MM.1S (cell line): Measurements from ENCODE around the gene NBDY.
"Not testable (repeated sequence)": the region's sequence is repeated elsewhere in the genome, so short reads cannot be mapped to it uniquely, and the experiment has no call there.

Source experiments
- DNase-seq: peaks from one replicate; pipeline ENCODE4 v3.0.0-alpha.2; 2015
- H2AFZ ChIP-seq: fragments of 300-600 bp; sonication (generic); 2 replicates; pipeline ENCODE4 v1.6.0; 2016; ENCODE audit warnings: antibody characterized with exemption, low read length
- H3F3A ChIP-seq: fragments of 300-600 bp; sonication (generic); 2 replicates; pipeline ENCODE4 v1.6.1; 2016; ENCODE audit warnings: mild to moderate bottlenecking, antibody characterized with exemption, low read length, moderate library complexity, mixed read lengths; ENCODE audit not compliant: insufficient read depth
- H3K27ac ChIP-seq: fragments of 300-600 bp; sonication (generic); 2 replicates; pipeline ENCODE4 v1.5.1; 2016; ENCODE audit warnings: mild to moderate bottlenecking, low read length
- H3K27me3 ChIP-seq: fragments of 300-600 bp; sonication (generic); replicated peaks from 2 replicates; pipeline ENCODE4 v1.6.0; 2016; ENCODE audit warnings: low read length; ENCODE audit not compliant: insufficient read depth
- H3K36me3 ChIP-seq: fragments of 300-600 bp; sonication (generic); replicated peaks from 2 replicates; pipeline ENCODE4 v1.6.1; 2016; ENCODE audit warnings: mild to moderate bottlenecking, low read length, mixed read lengths; ENCODE audit not compliant: insufficient read depth
- H3K4me1 ChIP-seq: fragments of 300-600 bp; sonication (generic); 2 replicates; pipeline ENCODE4 v1.6.1; 2016; ENCODE audit warnings: low read length, mixed read lengths
- H3K4me2 ChIP-seq: fragments of 300-600 bp; sonication (generic); 2 replicates; pipeline ENCODE4 v1.6.0; 2016; ENCODE audit warnings: low read depth, low read length
- H3K4me3 ChIP-seq: fragments of 300-600 bp; sonication (generic); 2 replicates; pipeline ENCODE4 v1.5.1; 2016; ENCODE audit warnings: low read length, mixed read lengths
- H3K79me2 ChIP-seq: fragments of 300-600 bp; sonication (generic); 2 replicates; pipeline ENCODE4 v1.6.1; 2016; ENCODE audit warnings: mixed run types, low read length, mixed read lengths
- H3K9ac ChIP-seq: fragments of 300-600 bp; sonication (generic); 2 replicates; pipeline ENCODE4 v1.6.1; 2016; ENCODE audit warnings: low read length, mixed read lengths
- H3K9me2 ChIP-seq: fragments of 300-600 bp; sonication (generic); replicated peaks from 2 replicates; pipeline ENCODE4 v1.6.1; 2016; ENCODE audit warnings: mild to moderate bottlenecking, low read length, mixed read lengths; ENCODE audit not compliant: insufficient read depth
- H3K9me3 ChIP-seq: fragments of 300-600 bp; sonication (generic); replicated peaks from 2 replicates; pipeline ENCODE4 v1.6.1; 2016; ENCODE audit warnings: mild to moderate bottlenecking, low read length, mixed read lengths; ENCODE audit not compliant: insufficient read depth
- H4K20me1 ChIP-seq: fragments of 300-600 bp; sonication (generic); 2 replicates; pipeline ENCODE4 v1.6.1; 2016; ENCODE audit warnings: mild to moderate bottlenecking, low read length, moderate library complexity, mixed read lengths; ENCODE audit not compliant: insufficient read depth
- EZH2 ChIP-seq: fragments of 300-600 bp; sonication (generic); optimal IDR thresholded peaks from 2 replicates; pipeline ENCODE3; 2017; ENCODE audit warnings: low read depth, mild to moderate bottlenecking, antibody characterized with exemption, low read length, mixed read lengths
- EZH2phosphoT487 ChIP-seq: fragments of 300-600 bp; sonication (generic); IDR thresholded peaks from 2 replicates; pipeline ENCODE4 v1.6.1; 2018; ENCODE audit warnings: antibody characterized with exemption, low read length
- TF ChIP-seq, protein P1 (sequence below): fragments of 300-600 bp; sonication (generic); IDR thresholded peaks from 2 replicates; pipeline ENCODE4 v1.5.1; 2016; ENCODE audit warnings: antibody characterized with exemption, low read length, mixed read lengths

NBDY gene

DNA sequence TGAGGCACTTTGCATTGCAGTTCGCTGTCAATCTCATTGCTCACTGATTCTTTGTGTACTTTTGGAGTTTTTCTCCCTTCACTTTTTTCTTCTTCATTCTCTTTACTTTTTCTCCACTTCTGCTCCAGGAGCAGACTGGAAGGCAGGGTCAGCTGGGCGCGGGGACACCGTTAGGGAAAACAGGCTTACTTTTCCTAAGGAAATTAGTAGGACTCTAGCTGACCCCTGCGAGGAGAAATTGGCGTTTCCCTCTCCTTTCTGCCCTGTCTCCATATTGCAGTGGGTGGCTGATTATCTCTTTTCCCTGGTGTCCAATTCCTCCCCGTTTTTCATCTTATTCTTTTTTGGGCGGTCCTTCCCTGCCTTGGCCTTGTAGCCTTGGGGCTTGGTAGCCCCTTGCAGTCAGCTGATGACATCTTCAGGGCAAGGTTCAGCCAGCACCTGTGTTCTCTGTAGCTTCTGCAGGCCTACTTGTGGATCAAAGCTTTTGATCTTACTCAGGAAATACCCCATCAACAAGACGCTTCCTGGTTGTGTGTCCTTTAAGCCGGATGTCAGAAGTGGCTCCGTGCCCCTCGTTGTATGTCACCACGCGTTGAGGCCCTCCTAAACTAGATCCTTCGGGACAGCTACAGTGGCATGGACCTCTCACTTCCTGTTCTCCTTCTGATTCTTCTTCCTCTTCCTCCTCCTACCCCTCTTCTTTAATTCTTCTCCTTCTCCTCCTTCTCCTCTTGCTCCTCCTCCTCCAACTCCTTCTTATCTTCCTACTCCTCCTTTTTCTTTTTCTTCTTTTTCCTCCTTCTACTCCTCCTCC, 36.1 kb downstream of the NBDY start:
- Histone ChIP-seq H3K4me3 (peak overlapping the region; percentile 52), H3K9me3 (no peaks in the 10 kb centered on the region), H3K27ac (peak overlapping the region; percentile 90), H3K4me1 (peaks cover 29% of the 10 kb centered on the region), H3K27me3 (no peaks in the 10 kb centered on the region), H3F3A (peaks cover 30% of the 10 kb centered on the region), H2AFZ (peak overlapping the region; percentile 73), H3K4me2 (peak overlapping the region; percentile 86), H4K20me1 (no peaks in the 10 kb centered on the region), H3K9ac (peak overlapping the region; percentile 86), H3K79me2 (peaks cover 23% of the 10 kb centered on the region), H3K9me2 (no peaks in the 10 kb centered on the region), H3K36me3 (no peaks in the 10 kb centered on the region)
- DNase-seq: peak; percentile 64
- TF ChIP-seq EZH2phosphoT487: no peak

DNA sequence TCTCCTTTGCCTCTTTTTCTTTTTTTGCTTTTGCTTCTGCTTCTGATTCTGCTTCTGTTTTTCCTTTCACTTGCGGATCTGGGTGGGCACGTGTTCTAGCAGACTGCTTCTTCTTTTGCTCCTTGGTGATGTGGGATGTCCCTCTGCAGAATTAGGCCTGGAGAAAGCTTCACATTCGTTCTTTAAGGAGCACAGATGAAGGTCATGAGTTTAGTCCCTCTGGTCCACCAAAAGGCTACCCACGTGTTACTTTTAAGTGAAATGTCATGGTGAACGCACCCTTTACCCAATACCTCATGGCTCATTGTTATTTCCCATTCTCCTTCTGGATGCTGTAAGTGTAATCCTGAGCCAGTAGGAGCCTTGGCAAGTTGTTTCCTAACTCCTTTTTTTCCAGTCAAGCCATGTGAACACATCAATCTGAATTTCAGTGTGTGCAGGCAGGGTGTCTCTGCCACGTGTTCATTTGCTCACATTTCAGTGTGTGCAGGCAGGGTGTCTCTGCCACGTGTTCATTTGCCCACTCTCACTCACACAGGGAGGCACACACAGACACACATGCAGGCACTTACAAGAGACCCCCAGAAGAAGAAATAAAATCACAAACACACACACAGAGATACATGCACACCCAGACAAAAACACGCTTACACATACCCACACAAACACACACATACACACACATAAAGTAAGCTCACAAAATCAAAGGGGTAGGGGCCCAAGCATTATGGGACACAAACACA, 36.9 kb downstream of the NBDY start:
- no peaks in the 10 kb centered on the region for H3K9me3 ChIP-seq
- H3K36me3 ChIP-seq: no peaks in the 10 kb centered on the region
- H4K20me1 ChIP-seq: no peaks in the 10 kb centered on the region
- H3K4me1 ChIP-seq: peaks cover 29% of the 10 kb centered on the region
- H3K4me2 ChIP-seq: peak overlapping the region; percentile 86
- peaks cover 30% of the 10 kb centered on the region for H3F3A ChIP-seq
- no peaks in the 10 kb centered on the region for H3K9me2 ChIP-seq
- peak; percentile 25 for DNase-seq
- TF ChIP-seq EZH2phosphoT487 (no peak), EZH2 (no peak)
- TF ChIP-seq, protein P1, sequence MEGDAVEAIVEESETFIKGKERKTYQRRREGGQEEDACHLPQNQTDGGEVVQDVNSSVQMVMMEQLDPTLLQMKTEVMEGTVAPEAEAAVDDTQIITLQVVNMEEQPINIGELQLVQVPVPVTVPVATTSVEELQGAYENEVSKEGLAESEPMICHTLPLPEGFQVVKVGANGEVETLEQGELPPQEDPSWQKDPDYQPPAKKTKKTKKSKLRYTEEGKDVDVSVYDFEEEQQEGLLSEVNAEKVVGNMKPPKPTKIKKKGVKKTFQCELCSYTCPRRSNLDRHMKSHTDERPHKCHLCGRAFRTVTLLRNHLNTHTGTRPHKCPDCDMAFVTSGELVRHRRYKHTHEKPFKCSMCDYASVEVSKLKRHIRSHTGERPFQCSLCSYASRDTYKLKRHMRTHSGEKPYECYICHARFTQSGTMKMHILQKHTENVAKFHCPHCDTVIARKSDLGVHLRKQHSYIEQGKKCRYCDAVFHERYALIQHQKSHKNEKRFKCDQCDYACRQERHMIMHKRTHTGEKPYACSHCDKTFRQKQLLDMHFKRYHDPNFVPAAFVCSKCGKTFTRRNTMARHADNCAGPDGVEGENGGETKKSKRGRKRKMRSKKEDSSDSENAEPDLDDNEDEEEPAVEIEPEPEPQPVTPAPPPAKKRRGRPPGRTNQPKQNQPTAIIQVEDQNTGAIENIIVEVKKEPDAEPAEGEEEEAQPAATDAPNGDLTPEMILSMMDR: no peak
- peak overlapping the region; percentile 90; the same call in 1 of the 2 replicates for H3K27ac ChIP-seq
- peaks cover 23% of the 10 kb centered on the region for H3K79me2 ChIP-seq
- H3K27me3 ChIP-seq: no peaks in the 10 kb centered on the region
- H3K4me3 ChIP-seq: peak overlapping the region; percentile 52
- peak overlapping the region; percentile 73 for H2AFZ ChIP-seq
- H3K9ac ChIP-seq: peak overlapping the region; percentile 86

DNA sequence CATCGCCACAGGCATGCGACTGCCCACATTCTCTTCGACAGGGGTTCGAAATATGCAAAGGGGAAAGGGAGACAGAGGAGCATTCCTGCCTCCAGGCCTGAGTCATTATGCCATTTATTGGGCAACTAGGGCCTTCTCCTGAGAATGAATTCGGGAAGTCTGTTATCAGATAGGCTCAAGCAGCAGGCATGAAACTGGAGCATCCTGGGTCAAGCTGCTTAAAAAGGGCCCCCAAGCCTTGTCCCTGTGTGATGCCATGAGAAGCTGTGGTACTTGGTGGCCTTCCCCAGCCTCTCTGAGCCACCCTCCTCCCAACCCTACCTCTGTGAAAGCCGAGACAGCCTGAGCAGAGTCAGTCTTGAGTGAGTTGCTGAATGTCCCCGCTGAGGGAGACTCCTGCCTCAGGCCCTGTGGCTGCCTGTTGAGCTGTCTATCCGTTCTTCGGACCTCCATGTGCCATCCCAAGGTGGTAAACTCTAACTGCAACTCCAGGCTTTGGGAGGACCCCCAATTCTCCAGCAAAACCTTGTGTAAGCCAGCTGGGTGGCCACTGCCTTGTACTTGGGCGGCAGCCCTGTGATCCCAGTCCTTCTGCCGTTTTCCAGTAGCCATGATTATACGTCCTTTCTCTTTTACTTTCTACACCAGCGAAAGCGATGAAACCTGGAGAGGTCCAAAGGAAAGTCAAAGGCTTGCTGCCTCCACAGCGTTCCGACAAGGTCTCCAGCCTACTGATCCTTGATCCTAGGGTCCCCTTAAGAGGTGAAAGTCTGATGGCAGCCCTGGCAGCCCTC, 37.7 kb downstream of the NBDY start:
- Histone ChIP-seq H3K4me1 (peaks cover 29% of the 10 kb centered on the region), H3K9me3 (no peaks in the 10 kb centered on the region), H2AFZ (peak overlapping the region; percentile 73; the same call in 1 of the 2 replicates), H3K4me3 (peak overlapping the region; percentile 52), H3K27ac (peak overlapping the region; percentile 90; the same call in 1 of the 2 replicates), H3K4me2 (peak overlapping the region; percentile 86), H3K79me2 (peaks cover 23% of the 10 kb centered on the region), H3K36me3 (no peaks in the 10 kb centered on the region), H3K9me2 (no peaks in the 10 kb centered on the region), H4K20me1 (no peaks in the 10 kb centered on the region), H3K9ac (peak overlapping the region; percentile 86), H3K27me3 (no peaks in the 10 kb centered on the region), H3F3A (peaks cover 30% of the 10 kb centered on the region)
- peak; percentile 24 for DNase-seq
- TF ChIP-seq, protein P1: no peak
- TF ChIP-seq EZH2phosphoT487 (no peak), EZH2 (no peak)

DNA sequence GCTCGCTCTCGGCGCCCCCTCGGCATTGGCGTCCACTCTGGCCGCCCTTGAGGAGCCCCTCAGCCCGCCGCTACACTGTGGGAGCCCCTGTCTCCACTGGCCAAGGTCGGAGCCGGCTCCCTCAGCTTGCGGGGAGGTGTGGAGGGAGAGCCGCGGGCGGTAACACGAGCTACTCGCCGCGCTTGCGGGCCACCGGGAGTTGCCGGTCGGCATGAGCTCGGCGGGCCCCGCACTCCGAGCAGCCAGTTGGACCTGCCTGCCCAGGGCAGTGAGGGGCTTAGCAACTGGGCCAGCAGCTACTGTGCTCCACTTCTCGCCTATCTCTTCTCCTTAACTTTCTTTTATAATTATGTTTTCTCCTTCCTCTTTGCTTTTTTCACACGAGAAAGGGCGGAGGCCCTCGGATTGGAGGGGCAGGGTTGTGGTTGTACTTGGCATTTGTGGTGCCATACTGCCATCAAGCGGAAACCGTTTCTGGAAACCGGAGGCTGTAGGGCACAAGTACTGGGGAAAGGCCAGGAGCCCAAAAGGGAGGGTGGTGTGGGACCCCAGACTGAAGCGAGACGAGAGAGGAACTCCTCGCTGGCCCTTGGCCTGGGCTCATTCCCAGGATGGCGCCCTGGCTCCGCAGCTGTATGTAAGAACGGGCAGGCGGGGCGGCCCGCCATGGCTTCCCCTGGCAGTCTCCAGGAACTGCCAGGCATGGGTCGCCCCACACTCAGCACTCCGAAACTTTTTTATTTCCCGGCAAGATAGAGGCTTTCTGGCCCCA, 38.5 kb downstream of the NBDY start:
- not testable (repeated sequence) for H3K36me3 ChIP-seq, H3K9me2 ChIP-seq, H4K20me1 ChIP-seq, H3K9me3 ChIP-seq, H2AFZ ChIP-seq, H3K27me3 ChIP-seq
- peak overlapping the region; percentile 86 for H3K9ac ChIP-seq
- peaks cover 23% of the 10 kb centered on the region for H3K79me2 ChIP-seq
- peaks cover 29% of the 10 kb centered on the region for H3F3A ChIP-seq
- H3K27ac ChIP-seq: peak overlapping the region; percentile 90; the same call in 1 of the 2 replicates
- peak overlapping the region; percentile 52 for H3K4me3 ChIP-seq
- H3K4me1 ChIP-seq: peaks cover 25% of the 10 kb centered on the region
- peak; percentile 56 for DNase-seq
- peak overlapping the region; percentile 86 for H3K4me2 ChIP-seq

DNA sequence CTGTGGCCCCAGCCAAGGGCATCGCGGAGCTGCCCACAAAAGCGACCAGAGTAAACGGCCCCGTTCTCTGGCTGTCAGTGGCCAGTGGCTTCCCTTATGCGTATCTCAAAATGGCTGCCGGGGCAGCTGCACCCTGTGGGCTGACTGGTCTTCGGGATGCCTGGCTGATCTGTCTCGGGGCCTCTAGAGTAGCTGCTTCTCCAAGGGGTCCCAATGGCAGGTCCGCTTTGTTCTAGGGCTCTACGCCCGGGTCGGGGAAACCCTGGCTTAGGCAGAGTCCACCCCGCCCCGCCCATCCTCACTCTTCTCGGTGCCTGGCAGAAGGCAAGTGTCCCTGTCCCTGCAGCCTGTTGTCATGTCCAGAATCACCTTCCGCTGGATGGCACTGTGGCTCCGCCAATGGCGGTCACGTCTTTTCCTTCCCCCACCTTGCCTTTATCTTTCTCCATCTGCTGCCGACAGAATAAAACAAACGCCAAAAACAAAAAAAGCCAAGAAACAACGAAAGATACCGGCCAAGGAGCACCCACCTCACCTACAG, 39.1 kb downstream of the NBDY start:
- Histone ChIP-seq H3K79me2 (peaks cover 21% of the 10 kb centered on the region), H3K4me1 (peaks cover 19% of the 10 kb centered on the region), H3F3A (peaks cover 22% of the 10 kb centered on the region)
- H3K9ac ChIP-seq, H2AFZ ChIP-seq, H3K4me2 ChIP-seq, H3K36me3 ChIP-seq, H3K27me3 ChIP-seq, H3K9me3 ChIP-seq, H3K9me2 ChIP-seq, DNase-seq, H3K4me3 ChIP-seq, H4K20me1 ChIP-seq, H3K27ac ChIP-seq: not testable (repeated sequence)
